Esophagus muscularis mucosa (tissue), 4 donors: Measurements from ENCODE around the gene CHERP. TPM values are rescaled to one million over a fixed set of nuclear protein-coding genes. Genes with fewer than 3 reads are reported as not detected.
"Not testable (repeated sequence)": the region's sequence is repeated elsewhere in the genome, so short reads cannot be mapped to it uniquely, and the experiment has no call there.

ENCODE experiments used
- DNase-seq: peaks from one replicate; pipeline ENCODE4 v3.0.0-alpha.2; 2017; ENCODE audit errors: extremely low spot score
- H3K27ac ChIP-seq, 4 donors: fragments of 200-600 bp; sonication (generic); replicated peaks in 1 of 4; 1 replicate in 3 of 4; 2 replicates in 1 of 4; pipeline ENCODE4 v1.5.1; 2016 to 2019; ENCODE audit warnings: mild to moderate bottlenecking in 1 of 4
- H3K27me3 ChIP-seq, 4 donors: fragments of 200-600 bp; sonication (generic); one replicate each; pipeline versions ENCODE4 v1.5.1 to v1.6.0; 2016 to 2019
- H3K36me3 ChIP-seq, 4 donors: fragments of 200-600 bp; sonication (generic); one replicate each; pipeline ENCODE4 v1.5.1; 2016 to 2019
- H3K4me1 ChIP-seq, 4 donors: fragments of 200-600 bp; sonication (generic); one replicate each; pipeline ENCODE4 v1.5.1; 2016 to 2019
- H3K4me3 ChIP-seq, 4 donors: fragments of 200-600 bp; sonication (generic); 1 replicate in 2 of 4; 2 replicates in 2 of 4; pipeline ENCODE4 v1.5.1; 2016 to 2019; ENCODE audit warnings: mild to moderate bottlenecking in 4 of 4, moderate library complexity in 1 of 4
- H3K9me3 ChIP-seq, 4 donors: fragments of 200-600 bp; sonication (generic); 1 replicate in 3 of 4; 2 replicates in 1 of 4; pipeline ENCODE4 v1.5.1; 2016 to 2019
- CTCF ChIP-seq, 3 experiments: fragments of 200-600 bp in 2 of 3; fragments of 450-650 bp in 1 of 3; sonication (generic) in 2 of 3; IDR thresholded peaks; one replicate each; pipeline ENCODE4 v1.5.1; 2017 to 2019; ENCODE audit warnings: antibody characterized with exemption in 3 of 3, mild to moderate bottlenecking in 2 of 3, moderate library complexity in 1 of 3
- EP300 ChIP-seq: sonication (generic); formaldehyde crosslinking; IDR thresholded peaks from one replicate; pipeline ENCODE4 v1.6.1; 2017; ENCODE audit warnings: antibody characterized with exemption
- POLR2A ChIP-seq: fragments of 450-650 bp; IDR thresholded peaks from one replicate; pipeline ENCODE4 v1.6.1; 2017; ENCODE audit warnings: antibody characterized with exemption, moderate library complexity, mild to moderate bottlenecking, low read depth
- POLR2AphosphoS5 ChIP-seq, 2 donors: sonication (generic); formaldehyde crosslinking; IDR thresholded peaks; one replicate each; pipeline ENCODE4 v1.6.1; 2017; ENCODE audit warnings: antibody characterized with exemption in 2 of 2
- WGBS: methylation state at CpG from one replicate; pipeline ENCODE4 v1.1.5; 2018; 5-methylcytosine and 5-hydroxymethylcytosine counted together
- intact Hi-C: fragments of 100-400 bp; cut with DNase I; formaldehyde crosslinking; loops from one replicate; pipeline ENCODE4 v1.15.1; 2023
- total RNA-seq, 4 donors: library from RNA; depleted of rRNA; stranded (reverse); fragments of >200 nt; gene quantifications; one replicate each; pipeline versions ENCODE4 v1.1.0 to v1.2.1, GENCODE V29; 2016

Gene CHERP
- total RNA-seq, 4 donors from 2014 or later: 9.1 to 18.0 (median 12.9) TPM

- peaks cover 12 to 92% (median 56%) of the 10 kb centered on the region in 4 donors for H3K36me3 ChIP-seq
- no peaks in the 10 kb centered on the region for H3K27me3 ChIP-seq
- peak overlapping the region; percentile 65 to 82 (median 72) for H3K27ac ChIP-seq
- H3K4me3 ChIP-seq: no peak overlapping the region
- no peak for DNase-seq
- H3K9me3 ChIP-seq: no peaks in the 10 kb centered on the region
- TF ChIP-seq EP300 (no peak), CTCF (IDR thresholded peaks at IDR 0.05) (no peak), POLR2A (no peak), POLR2AphosphoS5 (IDR thresholded peaks at IDR 0.05) (no peak)
- intact Hi-C loops: no loop called here
- peaks cover 0 to 22% (median 18%) of the 10 kb centered on the region in 4 donors for H3K4me1 ChIP-seq
- WGBS: 96% methylated on average over 5 of the region's 5 CpGs
These were observed 33.7 kb downstream of the CHERP start for GRCh38 chr19:16508546-16508945.

- peaks cover 0 to 22% (median 18%) of the 10 kb centered on the region in 4 donors for H3K4me1 ChIP-seq
- no peaks in the 10 kb centered on the region for H3K9me3 ChIP-seq
- no peak overlapping the region for H3K27ac ChIP-seq
- intact Hi-C loops: no loop called here
- no peak for DNase-seq
- TF ChIP-seq POLR2AphosphoS5 (IDR thresholded peaks at IDR 0.05): no peak
- TF ChIP-seq CTCF (IDR thresholded peaks at IDR 0.05): no peak
- 94% methylated on average over 6 of the region's 6 CpGs for WGBS
- H3K4me3 ChIP-seq: no peak overlapping the region
- no peaks in the 10 kb centered on the region for H3K27me3 ChIP-seq
- H3K36me3 ChIP-seq: peaks cover 17 to 92% (median 55%) of the 10 kb centered on the region in 4 donors
These were observed 35.3 kb downstream of the CHERP start for GRCh38 chr19:16506961-16507360.

- 94% methylated on average over 11 of the region's 11 CpGs for WGBS
- Histone ChIP-seq H3K36me3 (peaks cover 14 to 93% (median 56%) of the 10 kb centered on the region in 4 donors), H3K4me1 (peaks cover 0 to 22% (median 18%) of the 10 kb centered on the region in 4 donors)
- DNase-seq, H3K4me3 ChIP-seq, H3K27ac ChIP-seq, H3K9me3 ChIP-seq, H3K27me3 ChIP-seq, intact Hi-C loops: not testable (repeated sequence)
These were observed 36.1 kb downstream of the CHERP start for GRCh38 chr19:16506161-16506560.

GRCh38 chr19:16504271-16504670 is 38.0 kb downstream of the CHERP start:
- intact Hi-C loops: loop anchor here (5.0 kb wide), 1 partner anchor 57 kb away; no protein-coding TSS in a partner anchor
- 88% methylated on average over 3 of the region's 3 CpGs for WGBS
- H3K27ac ChIP-seq: no peak overlapping the region
- peaks cover 17 to 86% (median 46%) of the 10 kb centered on the region in 4 donors for H3K36me3 ChIP-seq
- H3K4me3 ChIP-seq: no peak overlapping the region
- DNase-seq: no peak
- no peaks in the 10 kb centered on the region for H3K27me3 ChIP-seq
- peaks cover 0 to 8% (median 5%) of the 10 kb centered on the region in 4 donors for H3K4me1 ChIP-seq
- no peaks in the 10 kb centered on the region for H3K9me3 ChIP-seq
- TF ChIP-seq POLR2AphosphoS5 (IDR thresholded peaks at IDR 0.05): no peak
- no peak for TF ChIP-seq POLR2A

- no peak overlapping the region for H3K4me3 ChIP-seq
- intact Hi-C loops: no loop called here
- TF ChIP-seq POLR2A (no peak), CTCF (IDR thresholded peaks at IDR 0.05) (no peak), EP300 (no peak), POLR2AphosphoS5 (IDR thresholded peaks at IDR 0.05) (no peak)
- H3K27ac ChIP-seq: no peak overlapping the region
- no peak for DNase-seq
- 94% methylated on average over 6 of the region's 6 CpGs for WGBS
- H3K9me3 ChIP-seq: no peaks in the 10 kb centered on the region
- H3K36me3 ChIP-seq: peaks cover 8 to 28% (median 18%) of the 10 kb centered on the region in 4 donors
- no peaks in the 10 kb centered on the region for H3K27me3 ChIP-seq
- H3K4me1 ChIP-seq: peaks cover 7 to 26% (median 18%) of the 10 kb centered on the region in 4 donors
These were observed 44.4 kb downstream of the CHERP start for GRCh38 chr19:16497837-16498236.

- Histone ChIP-seq H3K27ac (peak overlapping the region; percentile 74 to 92 (median 84)), H3K27me3 (no peaks in the 10 kb centered on the region), H3K36me3 (peaks cover 6 to 20% (median 11%) of the 10 kb centered on the region in 4 donors), H3K9me3 (no peaks in the 10 kb centered on the region), H3K4me3 (peak overlapping the region; percentile 65 to 95 (median 82)), H3K4me1 (peaks cover 7 to 26% (median 18%) of the 10 kb centered on the region in 4 donors)
- DNase-seq: no peak
- 87% methylated on average over 12 of the region's 12 CpGs for WGBS
- TF ChIP-seq CTCF (IDR thresholded peaks at IDR 0.05) (no peak), EP300 (no peak), POLR2AphosphoS5 (IDR thresholded peaks at IDR 0.05) (no peak), POLR2A (no peak)
- intact Hi-C loops: no loop called here
These were observed 45.2 kb downstream of the CHERP start for GRCh38 chr19:16497042-16497441.
